Smooth muscle cell (in vitro differentiated cells): Measurements from ENCODE around the gene PLA2G2E. TPM values are rescaled to one million over a fixed set of nuclear protein-coding genes. Genes with fewer than 3 reads are reported as not detected.

Source experiments
- DNase-seq: peaks from one replicate; lab custom pipeline; 2025; ENCODE audit not compliant: unreplicated experiment; lab: John Stamatoyannopoulos, UW
- H2AFZ ChIP-seq: fragments of 200-600 bp; sonication (generic); 2 replicates; pipeline ENCODE4 v1.6.0; 2016; ENCODE audit warnings: antibody characterized with exemption, low read depth, mild to moderate bottlenecking
- H3F3A ChIP-seq: fragments of 200-600 bp; sonication (generic); 2 replicates; pipeline ENCODE4 v1.6.0; 2017; ENCODE audit warnings: antibody characterized with exemption, low read depth
- H3K27ac ChIP-seq: fragments of 200-600 bp; sonication (generic); 2 replicates; pipeline ENCODE4 v1.5.1; 2016; ENCODE audit warnings: low read depth, mild to moderate bottlenecking
- H3K27me3 ChIP-seq: fragments of 200-600 bp; sonication (generic); 2 replicates; pipeline ENCODE4 v1.6.1; 2016; ENCODE audit warnings: low read depth, mild to moderate bottlenecking
- H3K36me3 ChIP-seq: fragments of 200-600 bp; sonication (generic); 2 replicates; pipeline ENCODE4 v1.5.1; 2016; ENCODE audit warnings: low read depth
- H3K4me1 ChIP-seq: fragments of 200-600 bp; sonication (generic); 2 replicates; pipeline ENCODE4 v1.5.1; 2016; ENCODE audit warnings: low read depth
- H3K4me2 ChIP-seq: fragments of 200-600 bp; sonication (generic); 2 replicates; pipeline ENCODE4 v1.6.0; 2016; ENCODE audit warnings: mild to moderate bottlenecking
- H3K4me3 ChIP-seq: fragments of 200-600 bp; sonication (generic); 2 replicates; pipeline ENCODE4 v1.5.1; 2016; ENCODE audit warnings: mild to moderate bottlenecking
- H3K79me2 ChIP-seq: fragments of 200-600 bp; sonication (generic); 2 replicates; pipeline ENCODE4 v1.6.0; 2016; ENCODE audit warnings: low read depth, mild to moderate bottlenecking
- H3K9ac ChIP-seq: fragments of 200-600 bp; sonication (generic); 2 replicates; pipeline ENCODE4 v1.6.0; 2016; ENCODE audit warnings: low read depth
- H3K9me3 ChIP-seq: fragments of 200-600 bp; sonication (generic); replicated peaks from 2 replicates; pipeline ENCODE4 v1.5.1; 2016; ENCODE audit warnings: low read depth
- H4K20me1 ChIP-seq: fragments of 200-600 bp; sonication (generic); 2 replicates; pipeline ENCODE4 v1.6.0; 2016; ENCODE audit warnings: low read depth
- WGBS: methylation state at CpG from one replicate; pipeline ENCODE4 v1.1.7; 2016; ENCODE audit warnings: low lambda C conversion rate; 5-methylcytosine and 5-hydroxymethylcytosine counted together
- polyA plus RNA-seq: library from polyadenylated mRNA; unstranded; fragments of >200 nt; fragmentation: Nextera tagmentation; extraction: Ambion mirVana; gene quantifications from 2 replicates; pipeline ENCODE4 v1.2.1, GENCODE V29; 2016
- total RNA-seq: library from RNA; depleted of rRNA; stranded (reverse); fragments of >200 nt; gene quantifications from 2 replicates; pipeline ENCODE4 v1.2.3, GENCODE V29; 2014
- TF ChIP-seq, protein P1 (sequence below): fragments of 200-600 bp; sonication (generic); IDR thresholded peaks from 2 replicates; pipeline ENCODE4 v1.5.1; 2017; ENCODE audit warnings: borderline replicate concordance, mild to moderate bottlenecking, antibody characterized with exemption; ENCODE audit not compliant: insufficient read depth, poor library complexity, severe bottlenecking

PLA2G2E gene
- total and polyA plus RNA-seq, 2 experiments from 2014 or later: not detected

DNA sequence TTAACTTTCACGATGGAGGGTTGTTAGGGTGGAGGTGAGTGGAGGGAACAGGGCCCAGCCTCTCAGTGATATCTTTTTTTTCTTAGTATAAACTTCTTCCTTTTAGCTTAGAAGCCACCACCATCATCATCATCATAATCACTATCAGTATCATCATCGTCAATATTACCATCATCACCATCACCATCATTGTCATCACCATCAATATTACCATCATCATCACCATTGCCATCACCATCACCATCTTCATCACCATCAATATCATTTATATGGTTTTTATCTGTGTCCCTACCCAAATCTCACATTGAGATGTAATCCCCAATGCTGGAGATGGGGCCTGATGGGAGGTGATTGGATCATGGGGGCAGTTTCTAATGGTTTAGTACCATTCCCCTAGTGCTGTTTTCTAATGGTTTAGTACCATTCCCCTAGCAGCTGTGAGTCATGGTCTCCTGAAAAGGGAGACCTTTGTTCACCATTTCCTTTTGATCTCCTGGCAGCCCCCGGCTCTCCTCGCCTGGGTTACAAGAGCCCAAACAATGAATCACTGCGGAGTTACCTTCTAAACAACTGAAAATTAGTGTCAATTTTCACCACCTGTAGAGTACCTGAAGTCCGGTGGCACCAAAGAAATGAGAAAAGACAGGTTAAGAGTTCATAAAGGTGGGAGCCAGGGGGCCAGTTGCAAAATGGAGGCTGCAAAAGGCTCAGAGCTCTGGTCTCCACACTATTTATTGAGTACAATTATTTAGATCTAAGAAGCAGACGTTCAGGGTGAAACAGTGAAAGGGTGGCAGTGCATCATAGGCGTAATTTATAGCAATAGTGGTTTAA is 3.1 kb upstream of the PLA2G2E start:
- DNase-seq: no peak
- no peaks in the 10 kb centered on the region for H3K79me2 ChIP-seq
- H3K9ac ChIP-seq: peak overlapping the region; percentile 62
- H2AFZ ChIP-seq: no peak overlapping the region
- H4K20me1 ChIP-seq: no peaks in the 10 kb centered on the region
- peak overlapping the region; percentile 1 for H3K4me2 ChIP-seq
- peaks cover 2% of the 10 kb centered on the region for H3K9me3 ChIP-seq
- H3K36me3 ChIP-seq: no peaks in the 10 kb centered on the region
- WGBS: 54% methylated on average over 8 of the region's 8 CpGs
- TF ChIP-seq, protein P1, sequence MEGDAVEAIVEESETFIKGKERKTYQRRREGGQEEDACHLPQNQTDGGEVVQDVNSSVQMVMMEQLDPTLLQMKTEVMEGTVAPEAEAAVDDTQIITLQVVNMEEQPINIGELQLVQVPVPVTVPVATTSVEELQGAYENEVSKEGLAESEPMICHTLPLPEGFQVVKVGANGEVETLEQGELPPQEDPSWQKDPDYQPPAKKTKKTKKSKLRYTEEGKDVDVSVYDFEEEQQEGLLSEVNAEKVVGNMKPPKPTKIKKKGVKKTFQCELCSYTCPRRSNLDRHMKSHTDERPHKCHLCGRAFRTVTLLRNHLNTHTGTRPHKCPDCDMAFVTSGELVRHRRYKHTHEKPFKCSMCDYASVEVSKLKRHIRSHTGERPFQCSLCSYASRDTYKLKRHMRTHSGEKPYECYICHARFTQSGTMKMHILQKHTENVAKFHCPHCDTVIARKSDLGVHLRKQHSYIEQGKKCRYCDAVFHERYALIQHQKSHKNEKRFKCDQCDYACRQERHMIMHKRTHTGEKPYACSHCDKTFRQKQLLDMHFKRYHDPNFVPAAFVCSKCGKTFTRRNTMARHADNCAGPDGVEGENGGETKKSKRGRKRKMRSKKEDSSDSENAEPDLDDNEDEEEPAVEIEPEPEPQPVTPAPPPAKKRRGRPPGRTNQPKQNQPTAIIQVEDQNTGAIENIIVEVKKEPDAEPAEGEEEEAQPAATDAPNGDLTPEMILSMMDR: no peak
- H3K27me3 ChIP-seq: no peaks in the 10 kb centered on the region
- no peaks in the 10 kb centered on the region for H3F3A ChIP-seq
- peak overlapping the region; percentile 84 for H3K27ac ChIP-seq
- no peaks in the 10 kb centered on the region for H3K4me1 ChIP-seq
- no peak overlapping the region for H3K4me3 ChIP-seq

DNA sequence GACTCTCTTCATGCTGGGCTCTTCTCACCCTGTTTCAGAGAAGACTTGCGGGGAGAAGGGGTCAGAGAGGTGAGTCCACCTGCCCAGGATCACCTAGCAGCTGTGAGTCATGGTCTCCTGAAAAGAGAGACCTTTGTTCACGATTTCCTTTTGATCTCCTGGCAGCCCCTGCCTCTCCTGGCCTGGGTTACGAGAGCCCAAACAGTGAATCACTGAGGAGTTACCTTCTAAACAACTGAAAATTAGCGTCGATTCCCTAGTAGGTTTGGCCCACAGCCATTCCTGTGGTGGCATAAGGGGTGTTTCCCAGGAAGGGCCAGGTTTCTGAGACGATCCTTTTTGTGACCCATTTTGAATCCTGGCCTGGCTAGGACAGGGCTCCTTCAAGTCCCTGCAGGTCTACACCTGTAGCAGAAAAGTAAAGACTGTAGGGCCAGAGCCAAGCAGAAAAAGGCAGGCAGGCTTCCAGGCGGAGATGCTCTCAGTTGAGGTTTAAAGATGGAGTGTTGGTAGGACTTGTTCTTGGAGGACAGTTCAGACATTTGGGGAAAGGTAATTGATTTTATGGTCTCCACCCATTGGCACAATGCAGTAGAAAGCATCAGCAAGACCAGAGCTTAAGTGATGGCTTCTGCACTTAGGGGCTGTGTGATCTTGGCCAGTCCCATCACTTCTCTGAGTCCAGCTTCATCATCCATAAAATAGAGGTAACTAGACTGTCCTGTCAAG is 2.1 kb upstream of the PLA2G2E start:
- no peak overlapping the region for H3K4me2 ChIP-seq
- no peaks in the 10 kb centered on the region for H3K4me1 ChIP-seq
- no peaks in the 10 kb centered on the region for H3K27me3 ChIP-seq
- TF ChIP-seq, protein P1: no peak
- WGBS: 73% methylated on average over 7 of the region's 7 CpGs
- H3K36me3 ChIP-seq: no peaks in the 10 kb centered on the region
- peaks cover 2% of the 10 kb centered on the region for H3K9me3 ChIP-seq
- no peak for DNase-seq
- no peaks in the 10 kb centered on the region for H4K20me1 ChIP-seq
- H3K27ac ChIP-seq: peak overlapping the region; percentile 84
- peak overlapping the region; percentile 2 for H3K9ac ChIP-seq
- no peaks in the 10 kb centered on the region for H3K79me2 ChIP-seq
- no peaks in the 10 kb centered on the region for H3F3A ChIP-seq
- H3K4me3 ChIP-seq: no peak overlapping the region
- no peak overlapping the region for H2AFZ ChIP-seq

DNA sequence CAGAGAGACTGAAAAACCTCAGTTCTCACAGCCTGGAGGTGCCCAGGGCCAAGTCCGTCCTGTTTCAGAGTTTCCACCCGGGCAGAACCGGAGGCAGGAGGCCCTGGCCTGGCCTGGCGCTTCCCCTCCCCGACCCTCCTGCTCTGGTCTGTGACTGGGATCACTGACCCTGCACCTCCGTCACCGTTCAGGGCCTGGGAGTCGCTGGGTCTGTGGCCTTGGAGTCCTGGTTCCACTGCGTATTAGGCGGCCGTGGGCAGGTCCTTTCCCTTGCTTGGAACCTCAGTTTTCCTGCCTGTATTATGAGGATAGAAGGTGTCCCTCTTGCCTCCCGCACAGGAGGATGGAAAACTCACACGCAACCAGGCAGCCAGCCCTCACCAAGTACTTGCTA is 533 bp upstream of the PLA2G2E start:
- H3K4me1 ChIP-seq: no peaks in the 10 kb centered on the region
- H3K9me3 ChIP-seq: no peaks in the 10 kb centered on the region
- TF ChIP-seq, protein P1: no peak
- WGBS: 86% methylated on average over 13 of the region's 13 CpGs
- H3K27ac ChIP-seq: no peak overlapping the region
- H3K79me2 ChIP-seq: no peaks in the 10 kb centered on the region
- no peak overlapping the region for H3K4me2 ChIP-seq
- H3F3A ChIP-seq: no peaks in the 10 kb centered on the region
- H3K36me3 ChIP-seq: no peaks in the 10 kb centered on the region
- no peak for DNase-seq
- no peak overlapping the region for H3K9ac ChIP-seq
- no peak overlapping the region for H2AFZ ChIP-seq
- no peaks in the 10 kb centered on the region for H3K27me3 ChIP-seq
- H3K4me3 ChIP-seq: no peak overlapping the region
- H4K20me1 ChIP-seq: no peaks in the 10 kb centered on the region
